ENCODE measurements around the gene RER1.

The RER1 gene

DNA sequence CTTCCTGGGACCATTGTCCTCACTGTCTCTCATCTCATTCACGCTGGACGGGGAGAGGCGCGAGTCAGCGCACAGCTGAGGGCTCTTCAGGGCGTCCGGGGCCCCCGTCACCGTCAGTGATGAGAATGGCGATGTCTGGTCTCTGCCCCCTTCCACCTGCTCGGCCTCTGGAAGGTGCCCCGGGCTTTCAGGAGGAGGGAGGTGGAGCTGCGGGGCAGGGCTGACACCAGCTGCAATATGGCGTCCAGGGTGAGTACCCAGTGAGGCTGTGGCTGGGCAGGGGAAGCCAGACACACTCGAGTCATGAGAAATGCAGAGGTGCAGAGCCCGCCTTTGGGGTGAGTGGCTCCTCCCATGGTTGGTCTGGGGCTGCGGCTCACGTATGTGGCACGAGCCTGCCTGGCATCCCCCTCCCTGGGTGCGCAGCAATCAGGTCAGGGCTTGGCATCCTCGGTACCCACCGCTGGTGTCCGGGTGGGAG, 15.3 kb upstream of the RER1 start:
- no peak for DNase-seq (ENCODE audit: low read depth)

DNA sequence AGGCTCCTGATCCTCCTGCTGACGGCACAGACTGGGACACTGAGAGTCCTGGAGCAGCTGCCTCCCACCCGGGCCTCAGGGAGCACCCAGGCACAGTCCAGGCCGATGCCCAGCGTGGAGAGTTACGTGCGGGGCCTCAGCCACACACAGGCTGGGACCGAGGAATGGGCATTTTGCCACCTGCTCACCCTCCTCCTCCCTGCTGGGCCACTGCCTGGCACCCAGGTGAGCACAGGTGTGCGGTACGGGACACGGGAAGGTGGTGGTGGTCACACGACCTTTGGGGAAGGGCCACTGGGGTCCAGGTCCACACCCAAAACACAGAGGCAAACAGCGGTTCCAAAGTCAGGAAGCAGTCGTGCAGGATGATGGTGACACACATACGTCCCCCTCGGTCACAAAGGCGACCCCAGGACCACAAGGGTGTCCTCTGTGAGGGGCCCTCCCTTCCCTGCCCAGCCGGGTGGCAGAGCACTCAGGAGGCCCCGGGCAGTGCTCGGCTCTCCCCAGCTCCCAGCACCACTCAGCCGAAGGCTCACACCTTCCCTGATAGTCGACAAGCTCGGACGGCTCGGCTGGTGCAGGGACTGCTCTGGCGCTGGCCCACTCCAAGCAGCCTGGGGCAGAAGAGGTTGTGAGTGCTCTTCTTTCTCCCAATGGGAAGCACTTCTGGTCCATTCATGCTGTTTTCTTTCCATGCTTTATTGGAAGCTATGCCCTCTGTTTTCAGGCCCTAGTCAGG, 14.5 kb upstream of the RER1 start:
- no peak for DNase-seq (ENCODE audit: low read depth)

DNA sequence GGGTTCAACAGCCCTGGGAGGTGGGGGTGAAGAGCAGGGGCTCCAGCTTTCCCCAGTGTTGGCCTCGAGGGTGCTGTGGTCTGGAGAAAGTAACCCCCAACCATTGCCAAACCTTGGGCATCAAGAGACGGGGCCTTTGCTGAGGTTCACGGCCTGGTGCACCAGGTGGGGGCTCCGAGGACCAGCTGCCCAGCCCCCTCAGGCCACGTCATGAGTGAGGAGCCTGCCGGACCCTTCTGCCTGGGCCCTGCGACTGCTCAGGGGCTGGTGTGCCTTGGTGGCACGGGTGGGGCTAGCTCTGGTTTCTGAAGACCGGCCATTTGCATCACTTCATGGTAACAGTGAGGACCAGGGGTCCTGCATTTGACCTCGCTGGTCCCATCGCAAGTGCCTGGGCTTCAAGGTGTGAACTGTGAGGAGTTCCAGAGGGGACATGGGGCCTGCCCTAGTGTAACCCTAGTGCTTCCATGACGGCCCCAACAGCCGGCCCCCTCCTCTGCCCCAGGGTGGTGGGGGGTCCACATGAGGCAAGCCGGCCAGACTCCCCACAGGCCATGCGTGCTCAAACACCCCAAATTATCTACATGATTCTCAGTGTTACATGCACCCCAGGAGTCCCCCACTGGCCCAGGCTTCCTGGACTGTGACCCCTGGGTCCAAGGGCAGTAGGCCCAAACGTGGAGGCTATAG, 13.7 kb upstream of the RER1 start:
- no peak for DNase-seq (ENCODE audit: low read depth)

DNA sequence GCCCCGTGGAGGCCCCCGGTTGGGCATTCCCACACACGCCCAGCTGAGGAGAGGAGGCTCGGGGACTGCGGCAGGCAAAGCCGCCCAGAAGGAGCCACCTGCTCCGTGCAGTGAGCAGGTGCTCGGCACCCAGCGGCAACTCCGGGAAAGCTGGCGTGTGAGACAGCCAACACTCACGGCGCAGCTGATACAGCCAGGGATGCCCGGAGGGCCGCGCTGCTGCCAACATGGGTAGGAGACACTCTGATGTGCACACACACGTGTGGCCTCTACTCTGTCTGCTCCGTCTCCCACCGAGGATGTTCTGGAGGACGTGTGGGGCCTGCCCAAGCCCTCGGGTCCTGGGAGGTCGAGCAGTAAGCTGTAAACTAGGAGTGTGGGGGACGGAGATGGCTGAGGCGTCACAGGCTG, 13.2 kb upstream of the RER1 start:
- DNase-seq (ENCODE audit: low read depth) = no peak

DNA sequence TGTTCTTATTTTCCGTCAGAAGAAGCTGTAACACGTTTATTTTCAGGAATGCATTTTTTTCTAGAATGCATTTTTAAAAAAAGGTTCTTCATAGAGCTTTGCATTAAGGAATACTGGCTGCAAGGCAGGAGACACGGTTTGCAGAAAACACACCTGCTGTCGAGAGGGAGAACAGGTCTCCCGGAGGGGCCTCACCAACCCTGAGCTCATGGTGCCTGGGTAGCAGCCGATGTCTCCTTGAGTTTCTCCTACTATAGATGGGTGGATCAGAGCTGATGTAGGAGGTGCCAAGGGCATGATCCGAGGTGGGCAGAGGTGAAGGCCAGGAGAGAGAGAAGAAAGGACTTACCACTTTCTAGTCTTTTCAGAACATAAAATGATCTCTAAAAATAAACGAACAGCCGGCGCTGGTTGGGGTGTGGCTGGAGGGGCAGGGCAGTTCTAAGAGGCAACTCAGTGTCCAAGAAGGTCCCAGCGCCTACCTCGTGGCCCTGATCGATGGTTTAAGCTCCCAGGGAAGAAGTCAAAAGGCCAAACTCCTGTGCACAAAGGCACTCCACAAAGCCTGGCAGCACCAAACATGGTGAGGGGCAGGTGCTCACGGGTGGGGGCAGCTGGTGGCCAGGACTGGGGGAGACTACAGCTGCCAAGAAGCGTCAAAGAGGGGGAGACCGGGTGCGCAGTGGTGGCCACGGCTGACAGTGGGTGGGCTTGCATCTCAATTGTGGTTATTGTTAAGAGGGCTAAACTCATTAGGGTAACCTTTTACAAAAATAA, 12.5 kb upstream of the RER1 start:
- no peak for DNase-seq (ENCODE audit: low read depth)

DNA sequence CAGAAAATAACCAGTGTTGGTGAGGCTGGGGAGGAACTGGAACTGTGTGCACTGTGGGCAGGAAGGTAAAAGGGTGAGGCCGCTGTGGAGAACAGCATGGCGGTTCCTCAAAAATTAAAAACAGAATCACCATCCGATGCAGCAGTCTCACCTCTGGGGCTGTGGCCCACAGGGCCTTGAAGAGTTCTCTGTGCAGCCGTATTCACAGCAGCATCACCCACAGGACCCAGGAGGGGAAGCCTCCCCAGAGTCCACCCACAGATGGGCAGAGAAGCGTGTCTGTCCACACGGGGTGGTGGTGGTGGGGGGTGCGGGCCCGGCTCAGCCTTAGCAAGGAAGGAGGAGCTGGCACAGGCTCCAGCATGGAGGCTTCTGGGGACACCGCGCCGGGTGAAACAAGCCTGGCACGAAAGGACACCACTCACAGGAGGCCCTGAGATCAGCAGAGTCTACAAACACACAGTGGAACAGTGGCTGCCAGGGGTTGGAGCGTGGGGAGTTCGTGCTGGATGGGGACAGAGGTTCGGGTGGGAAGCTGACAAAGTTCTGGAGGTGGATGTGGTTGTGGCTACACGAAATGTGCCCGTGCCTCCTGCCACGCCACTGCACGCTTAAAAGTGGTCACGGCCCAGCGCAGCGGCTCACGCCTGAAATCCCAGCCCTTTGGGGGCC, 11.8 kb upstream of the RER1 start:
- no peak for DNase-seq (ENCODE audit: low read depth)

DNA sequence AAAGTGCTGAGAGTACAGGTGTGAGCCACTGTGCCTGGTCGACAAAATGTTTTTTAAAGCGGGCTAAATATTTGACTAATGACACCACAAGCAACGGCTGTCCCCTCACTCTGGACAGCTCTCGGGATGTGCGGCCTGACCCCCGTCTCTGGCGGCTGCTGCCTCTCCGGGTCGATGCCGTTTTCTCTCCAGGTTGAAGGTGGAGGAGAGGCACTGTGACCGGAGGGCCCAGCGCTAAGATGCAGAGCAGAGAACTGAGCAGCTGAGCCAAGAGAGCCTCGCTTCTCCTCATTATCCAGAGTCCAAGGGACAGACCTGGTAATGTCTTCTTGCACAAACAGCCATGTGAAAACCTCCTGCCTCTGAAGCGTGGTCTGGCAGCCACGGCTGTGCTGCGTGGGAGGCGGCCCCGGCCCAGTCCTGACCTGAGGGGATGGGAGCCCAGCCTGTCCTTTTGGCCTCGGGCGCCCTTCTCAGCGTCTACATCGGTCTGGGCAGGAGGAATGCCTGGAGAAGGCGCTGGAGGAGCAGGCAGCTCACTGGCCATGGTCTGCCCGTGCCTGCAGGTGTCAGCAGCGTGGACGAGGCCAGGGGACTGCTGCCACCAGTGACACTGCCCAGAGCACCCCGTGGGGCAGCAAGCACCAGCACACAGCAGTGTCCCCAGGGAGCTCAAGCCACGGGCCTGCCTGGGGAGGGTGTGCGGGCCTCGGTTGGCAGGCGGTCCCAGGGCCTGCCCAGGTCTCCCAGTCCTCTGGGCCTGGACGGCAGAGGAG, 10.6 kb upstream of the RER1 start:
- no peak for DNase-seq (ENCODE audit: low read depth)

DNA sequence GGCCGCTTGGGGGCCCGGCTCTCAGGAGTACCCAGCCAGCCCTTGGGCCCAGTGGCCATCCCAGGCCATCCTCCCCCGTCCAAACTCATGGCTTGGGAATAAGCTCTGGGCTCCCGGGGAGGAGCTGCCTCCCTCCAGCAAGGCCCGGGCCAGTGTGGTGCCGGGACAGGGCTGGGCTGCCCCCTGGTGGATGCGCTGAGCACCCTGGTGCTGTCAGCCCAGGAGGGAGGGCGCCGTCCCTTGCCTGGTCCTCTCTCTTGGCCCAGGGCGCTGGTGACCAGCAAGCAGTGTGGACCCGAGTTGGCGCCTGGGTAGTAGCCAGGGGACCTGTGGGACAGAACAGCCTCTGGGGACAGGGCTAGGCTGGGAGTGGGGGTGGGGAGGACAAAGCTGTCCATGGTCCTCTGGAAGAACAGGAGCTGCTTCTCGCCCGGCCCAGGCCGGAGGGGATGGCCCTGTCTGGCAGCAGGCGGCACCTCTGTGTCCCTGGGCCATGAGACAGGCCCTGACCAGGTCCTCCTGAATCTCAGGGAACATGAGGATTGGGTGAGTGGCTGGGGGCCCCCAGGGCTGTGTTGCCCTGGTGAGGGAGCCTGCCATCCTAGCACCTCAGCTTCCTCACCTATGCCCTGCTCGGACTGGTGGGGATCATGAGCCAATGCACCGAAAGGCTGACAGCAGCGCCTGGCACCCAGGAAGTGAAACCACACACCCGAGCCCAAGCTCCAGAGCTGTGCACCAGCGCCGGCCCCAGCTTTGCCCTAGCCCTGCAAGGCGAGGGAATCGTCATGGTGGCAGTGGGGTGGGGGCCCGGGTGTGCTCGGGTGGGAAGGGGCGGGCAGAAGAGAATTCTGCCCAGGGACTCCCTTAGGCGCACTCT, 9.7 kb upstream of the RER1 start:
- DNase-seq (ENCODE audit: low read depth) = peak; percentile 63

DNA sequence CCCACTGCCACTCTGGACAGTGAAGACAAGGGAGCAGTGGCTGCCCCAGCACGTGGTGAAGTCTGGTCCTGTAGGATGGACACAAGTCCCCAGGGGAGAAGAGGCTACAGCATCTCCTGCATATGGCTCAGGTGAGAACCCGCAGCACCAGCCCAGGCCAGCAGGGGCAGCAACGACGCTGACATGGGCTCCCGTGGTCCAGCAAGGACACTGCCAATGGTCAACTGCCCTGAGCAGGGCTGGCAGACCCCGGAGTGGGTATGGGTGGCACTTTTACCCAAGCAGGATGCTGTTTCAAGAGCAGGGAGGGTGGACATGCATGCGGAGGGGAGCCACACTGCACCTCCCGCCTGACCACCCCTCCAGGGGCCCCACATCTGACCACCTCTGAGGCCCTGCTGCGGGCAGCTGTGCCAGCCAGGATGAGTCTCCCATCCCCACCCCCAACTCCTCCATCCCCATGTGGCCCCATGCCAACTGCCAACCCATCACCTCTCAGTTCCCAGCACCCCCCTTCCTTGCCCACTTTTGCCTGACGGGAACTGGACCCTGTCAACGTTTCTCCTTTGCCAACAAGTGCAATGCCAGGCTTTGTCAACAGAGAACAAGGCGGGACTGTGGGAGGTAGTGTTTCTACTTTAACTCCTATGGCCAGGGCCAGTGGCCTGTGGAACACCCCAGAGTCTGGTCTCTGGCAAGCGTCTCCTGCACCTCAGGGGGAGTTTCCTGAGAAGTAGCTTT, 8.8 kb upstream of the RER1 start:
- peak; percentile 6 for DNase-seq (ENCODE audit: low read depth)

DNA sequence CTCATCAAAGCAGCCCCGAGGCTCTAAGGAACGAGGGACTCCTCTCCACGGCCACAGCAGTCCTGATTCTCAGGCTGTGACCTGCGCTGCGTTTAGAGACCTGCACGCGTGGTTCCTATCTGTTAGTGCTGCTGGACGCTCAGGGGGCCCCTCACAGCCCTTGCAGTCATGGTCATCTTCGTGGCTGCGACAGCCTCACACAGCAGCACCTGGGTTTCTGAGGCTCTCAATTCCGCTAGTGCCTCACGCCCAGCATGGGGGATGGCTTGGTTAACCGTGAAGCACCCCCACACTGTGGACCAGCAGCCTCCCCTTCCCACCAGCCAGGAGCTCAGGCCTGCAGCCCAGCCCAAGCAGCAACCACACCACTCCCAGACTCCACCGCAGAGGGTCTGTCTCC, 8.1 kb upstream of the RER1 start:
- DNase-seq (ENCODE audit: low read depth) = no peak

DNA sequence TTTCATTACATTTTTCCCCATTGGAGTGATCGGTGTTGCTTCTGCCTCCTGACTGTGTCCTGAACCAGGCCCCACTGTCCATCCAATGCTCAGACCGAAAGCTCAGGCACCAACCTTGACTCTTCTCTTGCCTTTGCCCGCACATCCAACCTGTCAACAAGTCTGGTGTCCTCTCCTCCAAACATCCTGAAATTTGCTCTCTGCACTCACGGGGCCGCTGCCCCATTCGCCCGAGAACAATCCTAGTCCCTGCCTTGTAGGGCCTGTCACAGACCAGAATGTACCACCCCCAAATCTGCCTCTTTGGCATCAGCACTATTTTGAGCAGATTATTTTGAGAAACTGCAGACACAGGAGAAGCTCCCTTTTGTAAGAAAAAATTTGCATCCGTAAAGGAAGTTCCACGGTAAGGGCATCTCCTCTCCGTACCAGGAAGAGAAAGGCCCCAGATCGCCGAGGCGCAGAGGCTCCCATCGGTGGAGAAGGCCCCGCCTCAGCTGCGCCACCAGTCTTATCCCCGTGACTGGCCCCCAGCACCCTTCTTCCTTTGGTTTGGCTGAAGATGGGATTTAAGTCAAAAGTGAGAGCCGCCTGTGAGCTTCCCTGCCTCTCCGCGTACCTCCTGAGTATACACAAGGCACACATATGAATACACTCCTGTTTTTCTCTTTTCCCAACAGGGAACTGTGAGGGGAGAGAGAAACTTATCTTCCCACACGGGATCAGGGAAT, 7.3 kb upstream of the RER1 start:
- no peak for DNase-seq (ENCODE audit: low read depth)

DNA sequence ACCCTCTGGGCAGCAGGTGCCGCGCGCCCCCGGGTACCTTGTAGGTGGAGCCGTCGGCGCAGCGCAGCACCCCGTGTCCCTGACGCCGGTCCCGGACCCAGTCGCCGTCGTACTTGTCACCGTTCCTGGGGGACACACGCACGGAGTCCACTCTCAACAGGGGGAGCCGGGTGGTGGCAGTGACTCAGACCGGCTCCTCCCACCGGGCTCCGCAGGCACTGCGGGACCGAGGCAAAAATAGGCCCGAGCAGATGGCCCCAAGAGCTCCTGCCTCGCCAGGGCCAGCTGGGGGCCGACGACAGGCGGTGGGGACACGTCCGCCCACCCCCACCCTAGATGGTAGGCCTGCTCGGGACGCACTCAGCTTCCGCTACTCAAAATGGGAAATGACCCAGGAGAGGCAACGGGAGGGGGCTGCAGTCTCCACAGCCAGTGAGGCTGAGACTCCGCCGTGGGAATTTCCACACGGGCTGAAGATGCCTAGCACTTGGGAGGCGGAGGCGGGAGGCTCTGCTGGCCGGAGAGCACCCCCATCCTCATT, 6.6 kb upstream of the RER1 start:
- no peak for DNase-seq (ENCODE audit: low read depth)

DNA sequence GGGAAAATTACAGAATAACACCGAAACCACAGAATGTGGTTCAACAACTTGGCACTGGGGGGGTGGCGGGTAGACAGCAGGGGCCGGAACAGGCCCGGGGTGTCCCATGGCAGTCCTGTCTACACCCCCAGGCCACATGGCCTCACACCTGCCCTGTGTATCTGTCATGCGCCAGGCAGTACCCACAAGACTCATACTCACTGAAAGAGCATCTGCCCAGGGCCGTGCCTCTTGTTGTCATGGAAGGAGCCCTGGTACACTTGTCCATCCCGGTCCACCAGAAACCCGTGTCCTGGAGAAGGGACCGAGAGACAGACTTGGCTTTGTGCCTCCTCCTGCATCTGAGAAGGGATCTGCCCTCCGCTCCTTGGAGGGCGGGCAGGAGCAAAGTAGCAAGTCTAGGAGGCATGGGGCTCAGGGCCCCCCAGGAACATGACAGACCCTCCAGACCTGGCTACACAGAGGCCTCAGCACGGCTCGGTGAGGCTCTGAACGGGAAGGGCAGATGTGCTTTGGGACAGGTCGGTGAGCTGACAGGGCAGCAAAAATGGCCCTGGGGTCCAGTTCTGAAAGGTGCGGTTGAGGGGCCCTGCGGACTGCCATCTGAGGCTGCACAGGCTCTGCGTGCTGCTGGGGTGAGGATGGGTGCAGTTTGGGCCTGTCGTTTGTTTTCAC, 5.9 kb upstream of the RER1 start:
- no peak for DNase-seq (ENCODE audit: low read depth)

DNA sequence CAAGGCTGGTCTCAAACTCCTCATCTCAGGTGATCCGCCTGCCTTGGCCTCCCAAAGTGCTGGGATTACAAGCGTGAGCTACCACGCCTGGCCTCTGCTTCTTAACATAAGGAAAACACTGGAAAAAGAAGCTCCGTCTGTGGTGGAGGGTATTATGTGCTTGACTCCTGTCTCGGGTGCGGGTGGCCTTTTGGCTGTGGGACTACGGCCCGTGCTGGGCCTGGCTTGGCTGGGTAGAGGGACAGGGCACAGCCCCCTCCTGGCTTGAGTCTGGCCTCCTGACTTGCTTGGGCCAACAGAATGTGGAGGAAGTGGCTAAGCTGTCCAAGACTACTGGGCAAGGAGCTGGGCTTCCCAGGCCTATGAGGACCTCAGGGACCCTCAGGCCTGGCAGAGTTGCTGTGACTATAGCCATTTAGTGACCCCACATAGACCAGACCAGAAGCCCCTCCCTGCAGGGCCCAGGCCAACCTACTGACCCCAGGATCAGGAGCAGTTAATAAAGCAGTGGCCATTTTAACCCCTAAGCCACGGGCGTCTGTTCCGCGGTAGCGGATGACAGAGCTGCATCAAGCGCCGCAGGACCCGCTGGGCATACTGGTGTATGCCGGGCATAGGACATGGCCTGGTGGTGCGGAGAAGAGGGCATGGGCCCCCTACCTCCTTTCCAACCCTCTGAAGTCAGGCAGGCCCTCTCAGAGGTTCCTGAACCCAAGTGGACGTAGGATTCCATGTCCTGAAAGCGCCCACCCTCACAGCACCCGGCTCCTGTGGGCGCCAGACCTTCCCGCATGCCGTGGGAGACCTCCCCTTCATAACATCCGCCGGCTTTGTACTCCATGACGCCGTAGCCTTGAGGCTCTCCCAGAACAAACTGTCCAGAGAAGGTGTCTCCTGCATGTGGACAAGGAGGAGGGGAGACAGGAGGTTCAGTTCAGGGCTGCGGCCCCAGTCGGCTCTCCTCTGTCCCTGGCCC, 4.7 kb upstream of the RER1 start:
- DNase-seq (ENCODE audit: low read depth) = no peak

DNA sequence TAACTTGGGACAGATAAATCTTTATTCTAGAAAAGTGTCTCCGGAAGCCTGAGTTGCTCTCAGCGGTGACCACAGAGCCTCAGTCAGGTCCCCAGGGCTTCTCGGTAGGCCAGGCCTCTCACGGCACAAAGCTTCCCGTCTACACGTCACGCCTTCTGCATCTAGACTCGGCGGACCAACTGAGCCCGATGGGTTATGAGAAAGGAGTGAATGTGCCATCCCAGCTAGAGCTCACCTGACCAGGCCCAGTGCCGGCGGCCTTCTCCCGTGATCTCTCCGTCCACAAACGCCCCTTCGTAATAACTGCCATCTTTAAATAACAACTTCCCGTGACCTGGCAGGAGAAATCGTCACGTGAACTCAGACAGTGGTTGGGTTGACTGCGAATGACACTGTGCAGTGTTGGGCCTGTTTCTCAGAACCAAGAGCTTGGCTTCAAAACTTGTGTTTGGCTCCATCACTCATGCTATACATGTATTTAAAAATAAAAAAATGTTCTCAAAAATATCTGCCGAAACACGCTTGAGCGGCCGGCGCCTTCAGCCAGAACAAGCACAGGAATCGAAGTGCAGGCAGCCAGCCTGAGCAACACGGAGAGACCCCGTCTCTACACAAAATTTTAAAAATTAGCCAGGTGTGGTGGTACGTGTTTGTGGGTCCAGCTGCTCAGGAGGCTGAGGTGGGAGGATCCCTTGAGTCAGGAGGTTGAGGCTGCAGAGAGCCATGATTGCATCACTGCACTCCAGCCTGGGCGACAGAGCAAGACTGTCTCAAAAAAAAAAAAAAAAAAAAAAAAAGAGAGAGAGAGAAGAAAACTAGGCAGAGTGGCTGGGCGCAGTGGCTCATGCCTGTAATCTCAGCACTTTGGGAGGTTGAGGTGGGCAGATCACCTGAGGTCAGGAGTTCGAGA, 3.4 kb upstream of the RER1 start:
- no peak for DNase-seq (ENCODE audit: low read depth)

DNA sequence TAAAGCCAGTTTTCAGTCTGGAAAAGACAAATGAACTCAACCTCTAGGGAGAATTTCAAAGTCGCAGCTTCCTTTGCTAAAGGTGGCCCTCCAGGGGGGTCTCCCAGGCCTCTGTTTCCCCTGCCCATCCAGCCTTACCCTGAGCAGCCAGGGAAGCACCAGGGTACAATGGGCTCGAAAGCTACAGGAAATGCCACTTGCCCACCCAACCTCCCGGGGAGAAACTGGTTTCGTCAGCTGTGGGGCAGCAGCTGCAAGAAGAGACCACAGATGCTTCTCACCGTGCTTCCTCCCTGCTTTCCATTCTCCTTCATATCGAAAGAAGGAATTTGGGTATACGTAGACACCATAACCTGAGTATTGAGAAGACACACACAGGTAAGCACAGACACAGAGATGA, 2.0 kb upstream of the RER1 start:
- DNase-seq (ENCODE audit: low read depth) = no peak

Measured in fibroblast of the conjunctiva (primary cell).